ENCODE results near the gene CRACDL. TPM values are rescaled to one million over a fixed set of nuclear protein-coding genes. Genes with fewer than 3 reads are reported as not detected.

The CRACDL gene
- total and polyA plus RNA-seq, 2 of the 13 experiments (the other 11 are each of a cell fraction or from before 2014, with no cell fraction given) = 0.15 to 0.26 TPM

DNA sequence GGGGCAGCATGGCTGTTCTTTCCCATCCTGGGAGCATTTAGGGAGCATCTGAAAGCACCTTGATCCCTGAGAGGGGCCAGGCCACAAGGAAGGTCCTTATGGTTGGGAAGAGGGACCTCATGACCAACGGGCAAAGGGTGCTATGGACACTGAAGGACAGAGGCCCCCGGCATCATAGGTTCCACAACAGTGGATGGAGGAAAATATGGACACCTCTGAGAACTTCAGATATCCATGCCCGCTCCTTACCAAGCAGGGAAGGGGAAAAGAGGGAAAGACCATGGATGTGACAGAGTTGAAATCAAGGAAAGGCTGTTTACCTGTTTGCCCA, 111.0 kb downstream of the CRACDL start:
- no peak for ATAC-seq
- no peaks in the 10 kb centered on the region for H3K9me3 ChIP-seq (ENCODE audit: low read length)
- H3K36me3 ChIP-seq (replicated peaks in 1 of 2; ENCODE audit: control insufficient read depth in 1 of 2, insufficient read depth in 2 of 2, low read length in 2 of 2) = no peaks in the 10 kb centered on the region
- WGBS (ENCODE audit: low lambda C conversion rate) = 81% methylated on average over 3 of the region's 3 CpGs
- in situ Hi-C loops (cut with HindIII; ENCODE audit: extremely low pct_ligation_motif_present, low pct_unique_long_range_greater_than_20kb) (loop anchor here (25.0 kb wide), 1 partner anchor 413 kb away; no protein-coding TSS in a partner anchor), intact Hi-C loops (cut with micrococcal nuclease; ENCODE audit: unreplicated experiment) (no loop called here)
- no peaks in the 10 kb centered on the region for H4K20me1 ChIP-seq (ENCODE audit: insufficient read depth, low read length)
- H3K27me3 ChIP-seq (ENCODE audit: control insufficient read depth in 1 of 2, insufficient read depth in 2 of 2, low read length in 2 of 2) = no peaks in the 10 kb centered on the region; a peak in 1 of 5 replicates
- H3K4me3 ChIP-seq (replicated peaks in 1 of 3; ENCODE audit: insufficient read depth in 1 of 3, low read depth in 2 of 3, low read length in 3 of 3) = no peak overlapping the region
- no TSS peak for BruUV-seq (replicated peaks)
- no peaks in the 10 kb centered on the region for H3K79me2 ChIP-seq (ENCODE audit: insufficient read depth, low read length)
- no peak overlapping the region for H2AFZ ChIP-seq (ENCODE audit: low read length)
- no peak for TF ChIP-seq ZNF235 (CRISPR knock-in tag; IDR thresholded peaks at IDR 0.05; ENCODE audit: borderline replicate concordance)
- TF ChIP-seq ARHGAP35 (CRISPR knock-in tag; IDR thresholded peaks at IDR 0.05; ENCODE audit: borderline replicate concordance) = no peak
- no peak for TF ChIP-seq ARNT2 (CRISPR knock-in tag; IDR thresholded peaks at IDR 0.05; ENCODE audit: low read depth)
- TF ChIP-seq, protein P1, sequence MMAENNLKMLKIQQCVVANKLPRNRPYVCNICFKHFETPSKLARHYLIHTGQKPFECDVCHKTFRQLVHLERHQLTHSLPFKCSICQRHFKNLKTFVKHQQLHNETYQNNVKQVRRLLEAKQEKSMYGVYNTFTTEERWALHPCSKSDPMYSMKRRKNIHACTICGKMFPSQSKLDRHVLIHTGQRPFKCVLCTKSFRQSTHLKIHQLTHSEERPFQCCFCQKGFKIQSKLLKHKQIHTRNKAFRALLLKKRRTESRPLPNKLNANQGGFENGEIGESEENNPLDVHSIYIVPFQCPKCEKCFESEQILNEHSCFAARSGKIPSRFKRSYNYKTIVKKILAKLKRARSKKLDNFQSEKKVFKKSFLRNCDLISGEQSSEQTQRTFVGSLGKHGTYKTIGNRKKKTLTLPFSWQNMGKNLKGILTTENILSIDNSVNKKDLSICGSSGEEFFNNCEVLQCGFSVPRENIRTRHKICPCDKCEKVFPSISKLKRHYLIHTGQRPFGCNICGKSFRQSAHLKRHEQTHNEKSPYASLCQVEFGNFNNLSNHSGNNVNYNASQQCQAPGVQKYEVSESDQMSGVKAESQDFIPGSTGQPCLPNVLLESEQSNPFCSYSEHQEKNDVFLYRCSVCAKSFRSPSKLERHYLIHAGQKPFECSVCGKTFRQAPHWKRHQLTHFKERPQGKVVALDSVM (CRISPR knock-in tag; IDR thresholded peaks at IDR 0.05) = no peak
- TF ChIP-seq KLF13 (CRISPR knock-in tag; IDR thresholded peaks at IDR 0.05) = no peak
- no peak for TF ChIP-seq ZNF816 (CRISPR knock-in tag; IDR thresholded peaks at IDR 0.05; ENCODE audit: borderline replicate concordance)
- no peak for TF ChIP-seq HOXA9 (CRISPR knock-in tag; IDR thresholded peaks at IDR 0.05; ENCODE audit: borderline replicate concordance)
- TF ChIP-seq, protein P2, sequence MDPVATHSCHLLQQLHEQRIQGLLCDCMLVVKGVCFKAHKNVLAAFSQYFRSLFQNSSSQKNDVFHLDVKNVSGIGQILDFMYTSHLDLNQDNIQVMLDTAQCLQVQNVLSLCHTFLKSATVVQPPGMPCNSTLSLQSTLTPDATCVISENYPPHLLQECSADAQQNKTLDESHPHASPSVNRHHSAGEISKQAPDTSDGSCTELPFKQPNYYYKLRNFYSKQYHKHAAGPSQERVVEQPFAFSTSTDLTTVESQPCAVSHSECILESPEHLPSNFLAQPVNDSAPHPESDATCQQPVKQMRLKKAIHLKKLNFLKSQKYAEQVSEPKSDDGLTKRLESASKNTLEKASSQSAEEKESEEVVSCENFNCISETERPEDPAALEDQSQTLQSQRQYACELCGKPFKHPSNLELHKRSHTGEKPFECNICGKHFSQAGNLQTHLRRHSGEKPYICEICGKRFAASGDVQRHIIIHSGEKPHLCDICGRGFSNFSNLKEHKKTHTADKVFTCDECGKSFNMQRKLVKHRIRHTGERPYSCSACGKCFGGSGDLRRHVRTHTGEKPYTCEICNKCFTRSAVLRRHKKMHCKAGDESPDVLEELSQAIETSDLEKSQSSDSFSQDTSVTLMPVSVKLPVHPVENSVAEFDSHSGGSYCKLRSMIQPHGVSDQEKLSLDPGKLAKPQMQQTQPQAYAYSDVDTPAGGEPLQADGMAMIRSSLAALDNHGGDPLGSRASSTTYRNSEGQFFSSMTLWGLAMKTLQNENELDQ (CRISPR knock-in tag; IDR thresholded peaks at IDR 0.05; ENCODE audit: borderline replicate concordance) = no peak
- TF ChIP-seq, protein P3, sequence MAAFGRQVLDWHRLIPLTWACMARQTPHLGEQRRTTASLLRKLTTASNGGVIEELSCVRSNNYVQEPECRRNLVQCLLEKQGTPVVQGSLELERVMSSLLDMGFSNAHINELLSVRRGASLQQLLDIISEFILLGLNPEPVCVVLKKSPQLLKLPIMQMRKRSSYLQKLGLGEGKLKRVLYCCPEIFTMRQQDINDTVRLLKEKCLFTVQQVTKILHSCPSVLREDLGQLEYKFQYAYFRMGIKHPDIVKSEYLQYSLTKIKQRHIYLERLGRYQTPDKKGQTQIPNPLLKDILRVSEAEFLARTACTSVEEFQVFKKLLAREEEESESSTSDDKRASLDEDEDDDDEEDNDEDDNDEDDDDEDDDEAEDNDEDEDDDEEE (CRISPR knock-in tag; IDR thresholded peaks at IDR 0.05) = no peak
- TF ChIP-seq GATA4 (IDR thresholded peaks at IDR 0.05; ENCODE audit: borderline replicate concordance, low read depth) = no peak
- TF ChIP-seq NR2F2 (IDR thresholded peaks at IDR 0.05; ENCODE audit: borderline replicate concordance, low read depth) = no peak
- TF ChIP-seq, protein P4, sequence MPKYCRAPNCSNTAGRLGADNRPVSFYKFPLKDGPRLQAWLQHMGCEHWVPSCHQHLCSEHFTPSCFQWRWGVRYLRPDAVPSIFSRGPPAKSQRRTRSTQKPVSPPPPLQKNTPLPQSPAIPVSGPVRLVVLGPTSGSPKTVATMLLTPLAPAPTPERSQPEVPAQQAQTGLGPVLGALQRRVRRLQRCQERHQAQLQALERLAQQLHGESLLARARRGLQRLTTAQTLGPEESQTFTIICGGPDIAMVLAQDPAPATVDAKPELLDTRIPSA (CRISPR knock-in tag; IDR thresholded peaks at IDR 0.05; ENCODE audit: borderline replicate concordance) = no peak
- TF ChIP-seq MLLT10 (CRISPR knock-in tag; IDR thresholded peaks at IDR 0.05) = no peak
- TF ChIP-seq PAWR (CRISPR knock-in tag; IDR thresholded peaks at IDR 0.05; ENCODE audit: borderline replicate concordance) = no peak
- H3K27ac ChIP-seq (ENCODE audit: extremely low read length, insufficient read depth, low read length) = no peak overlapping the region
- no peak for FAIRE-seq
- H3K4me2 ChIP-seq (ENCODE audit: low read depth, low read length) = no peak overlapping the region
- ChIA-PET CTCF (ENCODE audit: low intra/inter-chr PET ratio, low total read pairs) (no interaction called here), POLR2A (interaction anchor here (0.7 to 1.1 kb wide), 2 partner anchors 21 to 29 kb away, joined by 3 read pairs; no protein-coding TSS in a partner anchor)
- no peak overlapping the region for H3K9ac ChIP-seq (ENCODE audit: insufficient read depth, low read depth, low read length)
- peaks cover 48% of the 10 kb centered on the region for H3K4me1 ChIP-seq (ENCODE audit: insufficient read depth, low read length)
- no peak for DNase-seq (ENCODE audit: low spot score)
